ENCODE data around the gene CUL5. TPM values are rescaled to one million over a fixed set of nuclear protein-coding genes. Genes with fewer than 3 reads are reported as not detected.
A peak's percentile ranks its signal among the peaks of the same experiment; 100 is the strongest.

CUL5 gene
- polyA plus RNA-seq, 1 of the 3 experiments (the other 2 are of a cell fraction) = 8.0 TPM

DNA sequence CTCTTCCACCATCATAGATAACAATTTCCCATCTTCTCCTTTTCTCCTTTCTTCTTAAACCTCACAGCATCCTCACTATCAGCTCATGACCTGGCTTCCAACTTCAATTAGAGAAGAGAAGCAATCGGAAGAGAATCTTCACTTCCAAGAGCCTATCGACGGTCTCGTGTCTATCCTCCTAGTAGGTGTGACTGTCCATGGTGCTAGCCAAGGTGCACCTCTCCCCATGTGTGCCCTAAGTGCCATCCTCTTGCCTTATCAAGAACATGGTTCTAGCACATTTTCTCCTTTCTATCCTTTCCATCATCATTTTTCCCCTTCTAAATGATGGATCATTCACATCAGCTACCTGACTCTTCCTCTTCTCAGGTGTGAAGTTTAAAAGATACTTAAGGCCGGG, 5.1 kb upstream of the CUL5 start:
- H3K4me1 ChIP-seq (ENCODE audit: control insufficient read depth in 1 of 2, insufficient read depth in 2 of 2, low read depth in 1 of 2, low read length in 1 of 2) = peaks cover 0 to 2% of the 10 kb centered on the region in 2 experiments; a peak in 1 of 4 replicates
- WGBS (ENCODE audit: low lambda C conversion rate) = 96% methylated on average over 5 of the region's 5 CpGs
- H3K27me3 ChIP-seq (ENCODE audit: insufficient read depth) = no peaks in the 10 kb centered on the region
- H3K4me3 ChIP-seq (ENCODE audit: low read depth in 2 of 2, low read length in 1 of 2) = no peak overlapping the region
- H2AFZ ChIP-seq (ENCODE audit: low read depth) = no peak overlapping the region
- no peak overlapping the region for H3K4me2 ChIP-seq
- CTCF ChIA-PET = interaction anchor here (0.6 kb wide), 1 partner anchor 11 kb away, joined by 3 read pairs; no protein-coding TSS in a partner anchor
- no peaks in the 10 kb centered on the region for H3K9me2 ChIP-seq
- H3K9ac ChIP-seq = no peak overlapping the region
- TF ChIP-seq CHD2 (IDR thresholded peaks at IDR 0.05; ENCODE audit: low read length, partially characterized antibody) (no peak), REST (IDR thresholded peaks at IDR 0.05; ENCODE audit: low read depth, low read length) (peak; percentile 83)
- no peak for DNase-seq
- H3K36me3 ChIP-seq (replicated peaks in 1 of 2; ENCODE audit: control insufficient read depth in 1 of 2, insufficient read depth in 2 of 2, low read length in 1 of 2) = no peaks in the 10 kb centered on the region
- H3K79me2 ChIP-seq (ENCODE audit: insufficient read depth) = no peaks in the 10 kb centered on the region
- no peaks in the 10 kb centered on the region for H3K9me3 ChIP-seq
- POLR2A ChIA-PET = no interaction called here
- no peak overlapping the region for H3K27ac ChIP-seq (ENCODE audit: low read depth in 2 of 2, low read length in 1 of 2)
- H4K20me1 ChIP-seq (ENCODE audit: insufficient read depth) = no peaks in the 10 kb centered on the region
- H3F3A ChIP-seq (replicated peaks; ENCODE audit: insufficient read depth) = no peaks in the 10 kb centered on the region

- DNase-seq = no peak
- H3K9me3 ChIP-seq = no peaks in the 10 kb centered on the region
- H4K20me1 ChIP-seq (ENCODE audit: insufficient read depth) = peaks cover 24% of the 10 kb centered on the region; the same call in 1 of the 2 replicates
- ChIA-PET CTCF (interaction anchor here (0.5 to 1.8 kb wide), 7 partner anchors 10 to 129 kb away, joined by 3 to 8 read pairs (median 3); no protein-coding TSS in a partner anchor), POLR2A (interaction anchor here (1.1 to 1.7 kb wide), 2 partner anchors 50 to 75 kb away, joined by 3 to 12 read pairs; no protein-coding TSS in a partner anchor)
- H3K4me1 ChIP-seq (ENCODE audit: control insufficient read depth in 1 of 2, insufficient read depth in 2 of 2, low read depth in 1 of 2, low read length in 1 of 2) = peaks cover 8 to 11% of the 10 kb centered on the region in 2 experiments; a peak in 3 of 4 replicates
- H3K9me2 ChIP-seq = no peaks in the 10 kb centered on the region
- no peak overlapping the region for H3K9ac ChIP-seq
- H3K27ac ChIP-seq (ENCODE audit: low read depth in 2 of 2, low read length in 1 of 2) = no peak overlapping the region
- TF ChIP-seq, protein P1, sequence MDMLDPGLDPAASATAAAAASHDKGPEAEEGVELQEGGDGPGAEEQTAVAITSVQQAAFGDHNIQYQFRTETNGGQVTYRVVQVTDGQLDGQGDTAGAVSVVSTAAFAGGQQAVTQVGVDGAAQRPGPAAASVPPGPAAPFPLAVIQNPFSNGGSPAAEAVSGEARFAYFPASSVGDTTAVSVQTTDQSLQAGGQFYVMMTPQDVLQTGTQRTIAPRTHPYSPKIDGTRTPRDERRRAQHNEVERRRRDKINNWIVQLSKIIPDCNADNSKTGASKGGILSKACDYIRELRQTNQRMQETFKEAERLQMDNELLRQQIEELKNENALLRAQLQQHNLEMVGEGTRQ (IDR thresholded peaks at IDR 0.05; ENCODE audit: borderline replicate concordance, low read depth, low read length) = no peak
- no peak for TF ChIP-seq FOSL2 (IDR thresholded peaks at IDR 0.05; ENCODE audit: borderline replicate concordance, low read depth)
- TF ChIP-seq CHD2 (IDR thresholded peaks at IDR 0.05; ENCODE audit: low read length, partially characterized antibody) = no peak
- TF ChIP-seq, protein P2, sequence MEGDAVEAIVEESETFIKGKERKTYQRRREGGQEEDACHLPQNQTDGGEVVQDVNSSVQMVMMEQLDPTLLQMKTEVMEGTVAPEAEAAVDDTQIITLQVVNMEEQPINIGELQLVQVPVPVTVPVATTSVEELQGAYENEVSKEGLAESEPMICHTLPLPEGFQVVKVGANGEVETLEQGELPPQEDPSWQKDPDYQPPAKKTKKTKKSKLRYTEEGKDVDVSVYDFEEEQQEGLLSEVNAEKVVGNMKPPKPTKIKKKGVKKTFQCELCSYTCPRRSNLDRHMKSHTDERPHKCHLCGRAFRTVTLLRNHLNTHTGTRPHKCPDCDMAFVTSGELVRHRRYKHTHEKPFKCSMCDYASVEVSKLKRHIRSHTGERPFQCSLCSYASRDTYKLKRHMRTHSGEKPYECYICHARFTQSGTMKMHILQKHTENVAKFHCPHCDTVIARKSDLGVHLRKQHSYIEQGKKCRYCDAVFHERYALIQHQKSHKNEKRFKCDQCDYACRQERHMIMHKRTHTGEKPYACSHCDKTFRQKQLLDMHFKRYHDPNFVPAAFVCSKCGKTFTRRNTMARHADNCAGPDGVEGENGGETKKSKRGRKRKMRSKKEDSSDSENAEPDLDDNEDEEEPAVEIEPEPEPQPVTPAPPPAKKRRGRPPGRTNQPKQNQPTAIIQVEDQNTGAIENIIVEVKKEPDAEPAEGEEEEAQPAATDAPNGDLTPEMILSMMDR (IDR thresholded peaks at IDR 0.05) = no peak
- TF ChIP-seq EZH2phosphoT487 (IDR thresholded peaks at IDR 0.05; ENCODE audit: borderline replicate concordance, low read depth) = no peak
- no peak for TF ChIP-seq MEF2A (IDR thresholded peaks at IDR 0.05; ENCODE audit: borderline replicate concordance, low read depth)
- TF ChIP-seq GABPA (IDR thresholded peaks at IDR 0.05; ENCODE audit: low read depth) = no peak
- TF ChIP-seq FOXJ3 (CRISPR knock-in tag; IDR thresholded peaks at IDR 0.05) = no peak
- no peaks in the 10 kb centered on the region for H3F3A ChIP-seq (replicated peaks; ENCODE audit: insufficient read depth)
- WGBS (ENCODE audit: low lambda C conversion rate) = 92% methylated on average over 18 of the region's 18 CpGs
- H2AFZ ChIP-seq (ENCODE audit: low read depth) = no peak overlapping the region
- H3K36me3 ChIP-seq (replicated peaks in 1 of 2; ENCODE audit: control insufficient read depth in 1 of 2, insufficient read depth in 2 of 2, low read length in 1 of 2) = peaks cover 0 to 5% of the 10 kb centered on the region in 2 experiments
- H3K79me2 ChIP-seq (ENCODE audit: insufficient read depth) = peaks cover 41% of the 10 kb centered on the region
- no peak overlapping the region for H3K4me2 ChIP-seq
- no peak overlapping the region for H3K4me3 ChIP-seq (ENCODE audit: low read depth in 2 of 2, low read length in 1 of 2)
- H3K27me3 ChIP-seq (ENCODE audit: insufficient read depth) = no peaks in the 10 kb centered on the region
These were observed 879 bp upstream of the CUL5 start for GRCh38 chr11:108007819-108008218.
